ENCODE measurements around the gene STAC2. TPM values are rescaled to one million over a fixed set of nuclear protein-coding genes. Genes with fewer than 3 reads are reported as not detected.
A peak's percentile ranks its signal among the peaks of the same experiment; 100 is the strongest.

STAC2 gene, protein sequence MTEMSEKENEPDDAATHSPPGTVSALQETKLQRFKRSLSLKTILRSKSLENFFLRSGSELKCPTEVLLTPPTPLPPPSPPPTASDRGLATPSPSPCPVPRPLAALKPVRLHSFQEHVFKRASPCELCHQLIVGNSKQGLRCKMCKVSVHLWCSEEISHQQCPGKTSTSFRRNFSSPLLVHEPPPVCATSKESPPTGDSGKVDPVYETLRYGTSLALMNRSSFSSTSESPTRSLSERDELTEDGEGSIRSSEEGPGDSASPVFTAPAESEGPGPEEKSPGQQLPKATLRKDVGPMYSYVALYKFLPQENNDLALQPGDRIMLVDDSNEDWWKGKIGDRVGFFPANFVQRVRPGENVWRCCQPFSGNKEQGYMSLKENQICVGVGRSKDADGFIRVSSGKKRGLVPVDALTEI
- total RNA-seq = under 1 TPM in 2 of 4 donors, not detected in 2; 0.20 to 0.30 TPM

DNA sequence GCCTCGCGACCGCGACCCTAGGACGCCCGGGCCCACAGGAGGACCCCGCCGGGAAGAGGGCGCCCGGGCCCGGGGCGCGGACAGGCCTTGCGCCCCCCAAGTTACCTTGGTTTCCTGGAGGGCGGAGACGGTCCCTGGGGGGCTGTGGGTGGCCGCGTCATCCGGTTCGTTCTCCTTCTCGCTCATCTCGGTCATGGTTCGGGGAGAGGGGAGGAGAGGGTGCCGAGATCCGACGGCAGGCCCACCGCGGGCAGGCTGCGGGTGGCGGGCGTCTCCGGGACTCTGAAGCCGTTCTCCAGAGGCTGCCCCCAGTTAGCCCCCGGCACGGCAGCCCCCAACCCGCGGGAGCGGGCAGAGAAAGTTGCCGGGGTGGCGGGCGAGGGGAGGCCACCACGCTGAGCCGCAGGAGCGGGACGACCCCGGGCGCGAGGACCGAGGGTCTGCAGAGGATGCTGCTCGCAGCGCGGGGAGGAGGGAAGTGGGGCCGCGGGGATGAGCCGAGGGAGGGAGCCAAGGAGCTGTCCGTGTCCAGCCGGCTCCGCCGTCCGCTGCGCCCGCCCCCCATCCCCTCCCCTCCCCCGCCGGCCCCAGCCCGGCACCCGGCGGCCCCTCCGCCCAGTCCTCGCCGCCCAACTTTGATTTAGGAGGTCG lies at the start of gene STAC2:
Gene STAC2 (minus strand): TSS at position 638 of the 651 bp plus-strand sequence. CDS start 443 bp downstream, at position 195.
- 2 to 3% methylated on average over 29 to 47 of the region's 71 CpGs for WGBS, 2 donors
- H3K27me3 ChIP-seq = peaks cover 0 to 62% of the 10 kb centered on the region in 2 donors
- DNase-seq (ENCODE audit: low spot score in 2 of 2) = no peak

DNA sequence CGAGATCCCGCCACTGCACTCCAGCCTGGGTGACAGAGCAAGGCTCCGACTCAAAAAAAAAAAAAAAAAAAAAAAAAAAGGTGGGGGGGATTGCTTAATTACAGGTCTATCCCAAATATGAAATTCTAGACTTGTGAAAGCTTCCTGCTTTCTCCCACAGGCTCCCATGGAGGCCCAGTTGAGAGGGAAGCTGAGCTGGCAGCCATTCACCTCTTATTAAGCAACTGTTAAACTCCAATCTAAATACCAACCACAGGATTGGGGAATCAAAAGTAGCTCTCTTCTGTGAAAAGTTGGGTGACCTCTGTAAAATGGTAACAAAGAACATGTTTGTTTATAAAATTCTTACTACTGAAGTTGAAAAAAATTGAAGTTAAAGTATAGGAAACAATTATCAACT lies 45.8 kb upstream of the STAC2 start:
- no peak for DNase-seq (ENCODE audit: low spot score in 2 of 2)
- Histone ChIP-seq H3K27ac (peak overlapping the region in 1 of 4 donors; percentile 42), H3K27me3 (no peaks in the 10 kb centered on the region), H3K9me3 (no peaks in the 10 kb centered on the region), H3K4me1 (peaks cover 0 to 6% (median 0%) of the 10 kb centered on the region in 4 donors), H3K36me3 (peaks cover 0 to 77% (median 17%) of the 10 kb centered on the region in 3 donors), H3K4me3 (no peak overlapping the region)
- TF ChIP-seq POLR2A (IDR thresholded peaks at IDR 0.05) = no peak
- TF ChIP-seq, protein P1, sequence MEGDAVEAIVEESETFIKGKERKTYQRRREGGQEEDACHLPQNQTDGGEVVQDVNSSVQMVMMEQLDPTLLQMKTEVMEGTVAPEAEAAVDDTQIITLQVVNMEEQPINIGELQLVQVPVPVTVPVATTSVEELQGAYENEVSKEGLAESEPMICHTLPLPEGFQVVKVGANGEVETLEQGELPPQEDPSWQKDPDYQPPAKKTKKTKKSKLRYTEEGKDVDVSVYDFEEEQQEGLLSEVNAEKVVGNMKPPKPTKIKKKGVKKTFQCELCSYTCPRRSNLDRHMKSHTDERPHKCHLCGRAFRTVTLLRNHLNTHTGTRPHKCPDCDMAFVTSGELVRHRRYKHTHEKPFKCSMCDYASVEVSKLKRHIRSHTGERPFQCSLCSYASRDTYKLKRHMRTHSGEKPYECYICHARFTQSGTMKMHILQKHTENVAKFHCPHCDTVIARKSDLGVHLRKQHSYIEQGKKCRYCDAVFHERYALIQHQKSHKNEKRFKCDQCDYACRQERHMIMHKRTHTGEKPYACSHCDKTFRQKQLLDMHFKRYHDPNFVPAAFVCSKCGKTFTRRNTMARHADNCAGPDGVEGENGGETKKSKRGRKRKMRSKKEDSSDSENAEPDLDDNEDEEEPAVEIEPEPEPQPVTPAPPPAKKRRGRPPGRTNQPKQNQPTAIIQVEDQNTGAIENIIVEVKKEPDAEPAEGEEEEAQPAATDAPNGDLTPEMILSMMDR (IDR thresholded peaks at IDR 0.05) = no peak
- no peak for TF ChIP-seq EP300 (IDR thresholded peaks at IDR 0.05)
- 95 to 100% methylated on average over 2 to 3 of the region's 3 CpGs for WGBS, 2 donors

More for the DNA sequence above, at the start of gene STAC2:
- Histone ChIP-seq H3K36me3 (no peaks in the 10 kb centered on the region), H3K27ac (no peak within 1 kb of the TSS), H3K4me3 (peak within 1 kb of the TSS; percentile 6 to 51 (median 32)), H3K4me1 (peaks cover 0 to 23% (median 13%) of the 10 kb centered on the region in 4 donors), H3K9me3 (no peaks in the 10 kb centered on the region)
- TF ChIP-seq, protein P1 (IDR thresholded peaks at IDR 0.05) = no peak
- TF ChIP-seq EP300 (IDR thresholded peaks at IDR 0.05) (no peak), POLR2A (IDR thresholded peaks at IDR 0.05) (no peak)

DNA sequence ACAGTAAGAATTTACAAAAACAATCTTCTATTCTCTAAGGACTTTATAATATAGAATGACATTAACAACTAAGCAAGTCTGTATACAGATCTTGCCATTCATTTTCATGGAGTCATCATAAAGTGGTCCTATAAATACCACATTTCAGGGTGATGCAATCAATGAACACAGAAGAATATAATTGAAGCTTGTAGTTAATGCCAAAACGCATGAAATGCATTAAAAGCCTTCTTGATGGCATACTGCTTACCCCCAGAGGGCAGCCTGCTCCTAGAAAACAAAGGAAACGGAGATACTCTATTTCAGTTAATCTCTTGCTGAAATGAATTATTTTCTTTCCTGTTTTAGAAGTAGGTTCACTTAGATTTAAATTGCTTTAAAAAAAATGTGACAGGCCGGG lies 45.2 kb upstream of the STAC2 start:
- Histone ChIP-seq H3K4me1 (peaks cover 0 to 6% (median 0%) of the 10 kb centered on the region in 4 donors), H3K27me3 (no peaks in the 10 kb centered on the region), H3K9me3 (no peaks in the 10 kb centered on the region), H3K4me3 (no peak overlapping the region), H3K27ac (peak overlapping the region in 1 of 4 donors; percentile 55), H3K36me3 (peaks cover 0 to 72% (median 17%) of the 10 kb centered on the region in 3 donors)
- TF ChIP-seq, protein P1 (IDR thresholded peaks at IDR 0.05) = peak in 4 of 5 experiments; percentile 15 to 29 (median 16)
- no peak for TF ChIP-seq EP300 (IDR thresholded peaks at IDR 0.05)
- no peak for TF ChIP-seq POLR2A (IDR thresholded peaks at IDR 0.05)
- no peak for DNase-seq (ENCODE audit: low spot score in 2 of 2)
- WGBS, 2 donors = 19 to 28% methylated on average over 3 of the region's 3 CpGs

DNA sequence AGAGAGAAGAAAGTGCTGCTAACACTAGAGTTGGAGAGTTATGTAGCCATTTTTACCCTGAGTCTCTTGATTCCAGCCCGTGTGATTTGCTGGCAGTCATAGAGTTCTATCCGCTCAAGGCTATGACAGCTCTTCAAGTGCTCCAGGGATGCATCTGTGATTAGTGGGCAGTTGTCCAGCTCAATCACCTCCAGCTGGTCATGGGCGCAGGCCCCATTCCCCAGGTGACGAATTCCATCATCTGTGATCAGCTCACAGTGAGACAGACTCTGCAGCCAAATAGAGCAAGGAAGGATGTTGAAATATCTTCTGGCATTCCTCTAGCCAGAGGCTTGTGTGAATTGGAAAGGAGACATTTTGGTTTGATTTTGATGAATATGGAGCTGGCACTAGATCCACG lies 38.4 kb upstream of the STAC2 start:
- TF ChIP-seq POLR2A (IDR thresholded peaks at IDR 0.05) (no peak), EP300 (IDR thresholded peaks at IDR 0.05) (peak in 1 of 2 donors; percentile 68)
- TF ChIP-seq, protein P1 (IDR thresholded peaks at IDR 0.05) = no peak
- Histone ChIP-seq H3K9me3 (no peaks in the 10 kb centered on the region), H3K27me3 (no peaks in the 10 kb centered on the region), H3K27ac (no peak overlapping the region), H3K36me3 (peaks cover 4 to 90% (median 21%) of the 10 kb centered on the region in 3 donors), H3K4me1 (no peaks in the 10 kb centered on the region), H3K4me3 (no peak overlapping the region)
- peak in 1 of 2 donors; percentile 71 for DNase-seq (ENCODE audit: low spot score in 2 of 2)
- 77 to 78% methylated on average over 5 of the region's 5 CpGs for WGBS, 2 donors
